ENCODE measurements around the gene CCDC71L.

DNA sequence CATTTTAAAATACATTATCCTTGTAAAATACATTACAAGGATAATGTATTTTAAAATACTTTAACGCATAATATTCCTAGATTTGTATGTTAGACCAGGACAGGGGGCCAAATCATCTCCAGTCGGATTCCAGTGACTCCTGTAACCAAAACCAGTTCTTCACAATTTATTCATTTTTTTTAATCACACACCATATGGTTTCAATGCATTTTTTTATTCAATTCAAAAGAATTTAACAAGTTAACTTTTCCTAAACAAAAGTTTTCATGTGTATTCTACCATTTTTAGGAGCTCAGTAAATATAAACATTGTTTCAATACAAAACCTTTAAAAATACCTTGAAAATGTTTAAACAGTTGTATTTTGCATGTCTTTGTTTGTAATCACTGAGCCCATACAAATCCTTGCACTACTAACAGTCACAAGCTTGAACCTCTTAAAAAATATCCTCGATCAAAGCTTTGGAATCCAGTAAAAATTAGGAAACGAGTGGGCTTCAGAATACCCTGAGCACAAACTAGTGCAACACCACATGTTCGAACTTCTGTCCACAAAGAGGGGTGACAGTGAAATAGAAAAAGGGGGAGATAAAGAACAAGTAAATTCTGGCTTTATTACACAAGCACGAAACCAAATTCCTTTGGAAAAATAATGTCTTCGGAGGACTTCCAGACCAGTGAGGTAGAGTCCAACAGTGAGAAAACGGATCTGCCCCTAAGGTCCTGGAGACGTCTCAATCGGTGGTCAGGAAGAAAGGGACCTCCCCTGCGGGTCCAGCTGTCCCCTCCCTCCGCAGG is 1.6 kb downstream of the CCDC71L start:
- TF ChIP-seq CTCF (IDR thresholded peaks at IDR 0.05) (no peak), POLR2A (IDR thresholded peaks at IDR 0.05) (no peak)

Measured in tibial nerve (tissue), 3 donors.